Measurements from ENCODE around the gene PRCC.

- TF ChIP-seq REST (IDR thresholded peaks at IDR 0.05; ENCODE audit: insufficient read depth in 1 of 2, low read depth in 2 of 2, low read length in 2 of 2), result no peak
- TF ChIP-seq TAF1 (IDR thresholded peaks at IDR 0.05; ENCODE audit: borderline replicate concordance, insufficient read depth, low read length), result no peak
- TF ChIP-seq POLR2AphosphoS5 (IDR thresholded peaks at IDR 0.05; ENCODE audit: low read depth, low read length), result no peak
Measured at GRCh38 chr1:156733989-156734584, 33.2 kb upstream of the PRCC start.
